GM12878 (cell line): Measurements from ENCODE around the gene ARHGEF1. TPM values are rescaled to one million over a fixed set of nuclear protein-coding genes. Genes with fewer than 3 reads are reported as not detected.
A peak's percentile ranks its signal among the peaks of the same experiment; 100 is the strongest.

Experiments
- CBFB ChIP-seq: IDR thresholded peaks from 2 replicates; pipeline ENCODE4 v1.6.1; 2016; ENCODE audit warnings: antibody characterized with exemption, low read depth
- CREM ChIP-seq: IDR thresholded peaks from 2 replicates; pipeline ENCODE4 v1.6.1; 2014; ENCODE audit warnings: antibody characterized with exemption, low read depth
- EP300 ChIP-seq, 2 experiments: fragments of 150-350 bp in 1 of 2; IDR thresholded peaks; 2 replicates each; pipeline ENCODE4 v1.6.1; 2011 to 2012; ENCODE audit warnings: low read depth in 2 of 2, low read length in 2 of 2, borderline replicate concordance in 1 of 2, improper control_type of control experiment in 1 of 2, inconsistent platforms in 1 of 2; ENCODE audit not compliant: control insufficient read depth in 1 of 2
- GABPA ChIP-seq: IDR thresholded peaks from 2 replicates; pipeline ENCODE4 v1.6.1; 2014; ENCODE audit warnings: antibody characterized with exemption, low read depth, mild to moderate bottlenecking, inconsistent platforms
- MEF2B ChIP-seq: fragments of 450-650 bp; IDR thresholded peaks from 2 replicates; pipeline ENCODE4 v1.6.1; 2018; ENCODE audit warnings: mild to moderate bottlenecking, moderate library complexity; ENCODE audit not compliant: partially characterized antibody, poor library complexity, severe bottlenecking
- MLLT1 ChIP-seq: fragments of 450-650 bp; IDR thresholded peaks from 2 replicates; pipeline ENCODE4 v1.6.1; 2016; ENCODE audit warnings: mild to moderate bottlenecking
- NBN ChIP-seq: fragments of 450-650 bp; IDR thresholded peaks from 2 replicates; pipeline ENCODE4 v1.6.1; 2016
- RFX5 ChIP-seq: IDR thresholded peaks from 2 replicates; pipeline ENCODE4 v1.6.1; 2011; ENCODE audit warnings: low read depth, low read length, improper control_type of control experiment
- RUNX3 ChIP-seq: IDR thresholded peaks from 2 replicates; pipeline ENCODE4 v1.6.1; 2012; ENCODE audit warnings: low read length, inconsistent platforms
- SIX5 ChIP-seq: IDR thresholded peaks from 2 replicates; pipeline ENCODE4 v1.6.1; 2011; ENCODE audit warnings: mild to moderate bottlenecking, low read depth, low read length, moderate library complexity; ENCODE audit not compliant: severe bottlenecking
- SPI1 ChIP-seq: IDR thresholded peaks from 2 replicates; pipeline ENCODE4 v1.6.1; 2011; ENCODE audit warnings: low read depth, mild to moderate bottlenecking, low read length, moderate library complexity, borderline replicate concordance; ENCODE audit not compliant: insufficient read depth
- STAT1 ChIP-seq: fragments of 450-650 bp; conservative IDR thresholded peaks from 2 replicates; pipeline ENCODE4 v1.6.1; 2014; ENCODE audit warnings: antibody characterized with exemption, mild to moderate bottlenecking
- TARDBP ChIP-seq: IDR thresholded peaks from 2 replicates; pipeline ENCODE4 v1.6.1; 2016; ENCODE audit warnings: borderline replicate concordance
- TCF7 ChIP-seq: IDR thresholded peaks from 2 replicates; pipeline ENCODE4 v1.6.1; 2014; ENCODE audit warnings: antibody characterized with exemption, borderline replicate concordance
- WRNIP1 ChIP-seq: IDR thresholded peaks from 2 replicates; pipeline ENCODE4 v1.6.1; 2011; ENCODE audit warnings: low read depth, low read length, improper control_type of control experiment, borderline replicate concordance
- ZNF207 ChIP-seq: fragments of 450-650 bp; IDR thresholded peaks from 2 replicates; pipeline ENCODE4 v1.6.1; 2014; ENCODE audit warnings: antibody characterized with exemption, mild to moderate bottlenecking, borderline replicate concordance
- polyA plus RNA-seq, 11 experiments: library from polyadenylated mRNA; depleted of rRNA in 4 of 11; unstranded in 6 of 11; stranded (reverse) in 5 of 11; fragments of >200 nt; fragmentation: Nextera tagmentation in 4 of 11; fragmentation: Illumina TruSeq in 1 of 11; extraction: Ambion mirVana in 4 of 11; extraction: Trizol in 1 of 11; gene quantifications; 1 replicate in 1 of 11; 2 replicates in 10 of 11; pipeline versions ENCODE4 v1.2.1 to v1.2.3, GENCODE V29; 2011 to 2016; ENCODE audit warnings: inconsistent platforms in 2 of 11, missing spikeins in 2 of 11, low read depth in 1 of 11
- total RNA-seq, 4 experiments: library from RNA; depleted of rRNA in 3 of 4; stranded (reverse); fragments of >200 nt in 3 of 4; fragmentation: Illumina TruSeq in 1 of 4; extraction: Trizol in 1 of 4; gene quantifications; 2 replicates each; pipeline versions ENCODE4 v1.2.1 to v1.2.3, GENCODE V29; 2013 to 2021
- TF ChIP-seq, protein P1 (sequence below): IDR thresholded peaks from 2 replicates; pipeline ENCODE4 v1.6.1; 2012; ENCODE audit warnings: low read length, inconsistent platforms
- TF ChIP-seq, protein P2 (sequence below): IDR thresholded peaks from 2 replicates; pipeline ENCODE4 v1.6.1; 2011; ENCODE audit warnings: mild to moderate bottlenecking, low read depth, low read length, moderate library complexity; ENCODE audit not compliant: insufficient replicate concordance
- TF ChIP-seq, protein P3 (sequence below): fragments of 450-650 bp; formaldehyde crosslinking; IDR thresholded peaks from 2 replicates; pipeline ENCODE4 v1.5.0; 2022; ENCODE audit warnings: mild to moderate bottlenecking, missing genetic modification characterization
- TF ChIP-seq, protein P4 (sequence below): fragments of 450-650 bp; IDR thresholded peaks from 2 replicates; pipeline ENCODE4 v1.6.1; 2017; ENCODE audit warnings: low read depth, mild to moderate bottlenecking, moderate library complexity

Gene ARHGEF1
- total and polyA plus RNA-seq, 10 of the 15 experiments (the other 5 are each of a cell fraction or from before 2014, with no cell fraction given): 1.2 to 207 (median 53.9) TPM

GRCh38 chr19:41883821-41884733 lies 1.1 kb downstream of the ARHGEF1 start (continued):
- TF ChIP-seq, protein P1, sequence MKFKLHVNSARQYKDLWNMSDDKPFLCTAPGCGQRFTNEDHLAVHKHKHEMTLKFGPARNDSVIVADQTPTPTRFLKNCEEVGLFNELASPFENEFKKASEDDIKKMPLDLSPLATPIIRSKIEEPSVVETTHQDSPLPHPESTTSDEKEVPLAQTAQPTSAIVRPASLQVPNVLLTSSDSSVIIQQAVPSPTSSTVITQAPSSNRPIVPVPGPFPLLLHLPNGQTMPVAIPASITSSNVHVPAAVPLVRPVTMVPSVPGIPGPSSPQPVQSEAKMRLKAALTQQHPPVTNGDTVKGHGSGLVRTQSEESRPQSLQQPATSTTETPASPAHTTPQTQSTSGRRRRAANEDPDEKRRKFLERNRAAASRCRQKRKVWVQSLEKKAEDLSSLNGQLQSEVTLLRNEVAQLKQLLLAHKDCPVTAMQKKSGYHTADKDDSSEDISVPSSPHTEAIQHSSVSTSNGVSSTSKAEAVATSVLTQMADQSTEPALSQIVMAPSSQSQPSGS: peak; percentile 50; the same call in 1 of the 2 replicates
- no peak; the same call in 1 of the 2 replicates for TF ChIP-seq ZNF207
- peak; percentile 45 for TF ChIP-seq SIX5
- TF ChIP-seq MEF2B: peak; percentile 45
- TF ChIP-seq, protein P2, sequence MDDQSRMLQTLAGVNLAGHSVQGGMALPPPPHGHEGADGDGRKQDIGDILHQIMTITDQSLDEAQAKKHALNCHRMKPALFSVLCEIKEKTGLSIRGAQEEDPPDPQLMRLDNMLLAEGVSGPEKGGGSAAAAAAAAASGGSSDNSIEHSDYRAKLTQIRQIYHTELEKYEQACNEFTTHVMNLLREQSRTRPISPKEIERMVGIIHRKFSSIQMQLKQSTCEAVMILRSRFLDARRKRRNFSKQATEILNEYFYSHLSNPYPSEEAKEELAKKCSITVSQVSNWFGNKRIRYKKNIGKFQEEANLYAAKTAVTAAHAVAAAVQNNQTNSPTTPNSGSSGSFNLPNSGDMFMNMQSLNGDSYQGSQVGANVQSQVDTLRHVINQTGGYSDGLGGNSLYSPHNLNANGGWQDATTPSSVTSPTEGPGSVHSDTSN: peak; percentile 79
- no peak for TF ChIP-seq STAT1
- TF ChIP-seq, protein P3, sequence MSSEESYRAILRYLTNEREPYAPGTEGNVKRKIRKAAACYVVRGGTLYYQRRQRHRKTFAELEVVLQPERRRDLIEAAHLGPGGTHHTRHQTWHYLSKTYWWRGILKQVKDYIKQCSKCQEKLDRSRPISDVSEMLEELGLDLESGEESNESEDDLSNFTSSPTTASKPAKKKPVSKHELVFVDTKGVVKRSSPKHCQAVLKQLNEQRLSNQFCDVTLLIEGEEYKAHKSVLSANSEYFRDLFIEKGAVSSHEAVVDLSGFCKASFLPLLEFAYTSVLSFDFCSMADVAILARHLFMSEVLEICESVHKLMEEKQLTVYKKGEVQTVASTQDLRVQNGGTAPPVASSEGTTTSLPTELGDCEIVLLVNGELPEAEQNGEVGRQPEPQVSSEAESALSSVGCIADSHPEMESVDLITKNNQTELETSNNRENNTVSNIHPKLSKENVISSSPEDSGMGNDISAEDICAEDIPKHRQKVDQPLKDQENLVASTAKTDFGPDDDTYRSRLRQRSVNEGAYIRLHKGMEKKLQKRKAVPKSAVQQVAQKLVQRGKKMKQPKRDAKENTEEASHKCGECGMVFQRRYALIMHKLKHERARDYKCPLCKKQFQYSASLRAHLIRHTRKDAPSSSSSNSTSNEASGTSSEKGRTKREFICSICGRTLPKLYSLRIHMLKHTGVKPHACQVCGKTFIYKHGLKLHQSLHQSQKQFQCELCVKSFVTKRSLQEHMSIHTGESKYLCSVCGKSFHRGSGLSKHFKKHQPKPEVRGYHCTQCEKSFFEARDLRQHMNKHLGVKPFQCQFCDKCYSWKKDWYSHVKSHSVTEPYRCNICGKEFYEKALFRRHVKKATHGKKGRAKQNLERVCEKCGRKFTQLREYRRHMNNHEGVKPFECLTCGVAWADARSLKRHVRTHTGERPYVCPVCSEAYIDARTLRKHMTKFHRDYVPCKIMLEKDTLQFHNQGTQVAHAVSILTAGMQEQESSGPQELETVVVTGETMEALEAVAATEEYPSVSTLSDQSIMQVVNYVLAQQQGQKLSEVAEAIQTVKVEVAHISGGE: no peak
- 0 out of 2 replicates have a peak, but pooled peaks have one; percentile 52 for TF ChIP-seq GABPA
- TF ChIP-seq TCF7: no peak
- TF ChIP-seq, protein P4, sequence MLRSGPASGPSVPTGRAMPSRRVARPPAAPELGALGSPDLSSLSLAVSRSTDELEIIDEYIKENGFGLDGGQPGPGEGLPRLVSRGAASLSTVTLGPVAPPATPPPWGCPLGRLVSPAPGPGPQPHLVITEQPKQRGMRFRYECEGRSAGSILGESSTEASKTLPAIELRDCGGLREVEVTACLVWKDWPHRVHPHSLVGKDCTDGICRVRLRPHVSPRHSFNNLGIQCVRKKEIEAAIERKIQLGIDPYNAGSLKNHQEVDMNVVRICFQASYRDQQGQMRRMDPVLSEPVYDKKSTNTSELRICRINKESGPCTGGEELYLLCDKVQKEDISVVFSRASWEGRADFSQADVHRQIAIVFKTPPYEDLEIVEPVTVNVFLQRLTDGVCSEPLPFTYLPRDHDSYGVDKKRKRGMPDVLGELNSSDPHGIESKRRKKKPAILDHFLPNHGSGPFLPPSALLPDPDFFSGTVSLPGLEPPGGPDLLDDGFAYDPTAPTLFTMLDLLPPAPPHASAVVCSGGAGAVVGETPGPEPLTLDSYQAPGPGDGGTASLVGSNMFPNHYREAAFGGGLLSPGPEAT: peak; percentile 82; the same call in 1 of the 2 replicates
- no peak; a peak in 1 of 4 replicates for TF ChIP-seq EP300 (IDR thresholded peaks at IDR 0.05; ENCODE audit: borderline replicate concordance in 1 of 2, control insufficient read depth in 1 of 2, low read depth in 2 of 2, low read length in 2 of 2)
- TF ChIP-seq RFX5: no peak
- TF ChIP-seq CBFB: peak; percentile 81
- TF ChIP-seq TARDBP: peak; percentile 91
- no peak for TF ChIP-seq WRNIP1
- peak; percentile 91 for TF ChIP-seq MLLT1
- TF ChIP-seq NBN: peak; percentile 98
- TF ChIP-seq CREM: peak; percentile 89
- no peak for TF ChIP-seq SPI1
- TF ChIP-seq RUNX3: peak; percentile 56; the same call in 1 of the 2 replicates
